H1 (cell line): Measurements from ENCODE around the gene PBX1. TPM values are rescaled to one million over a fixed set of nuclear protein-coding genes. Genes with fewer than 3 reads are reported as not detected.

Experiments used
- CTCF ChIA-PET: fragments of 300-600 bp; sonication (Branson Sonifier 250); formaldehyde crosslinking; loops from one replicate; lab custom pipeline; 2021; ENCODE audit not compliant: partially characterized antibody; lab: Charles Lee
- POLR2A ChIA-PET: fragments of 300-600 bp; sonication (Branson Sonifier 250); formaldehyde crosslinking; loops from one replicate; lab custom pipeline; 2021; ENCODE audit warnings: inconsistent platforms; ENCODE audit not compliant: partially characterized antibody; lab: Charles Lee
- DNase-seq, 2 experiments: peaks; one replicate each; pipeline versions ENCODE4 v3.0.0 to v3.0.0-alpha.2; 2010 to 2022; ENCODE audit warnings: low spot score in 2 of 2, low read depth in 1 of 2, mixed read lengths in 1 of 2
- FAIRE-seq: peaks from 2 replicates; lab custom pipeline; 2011; peaks lifted over from hg19 to GRCh38; lab: Jason Lieb, UNC
- H2AFZ ChIP-seq: 2 replicates; pipeline ENCODE4 v1.8.1; 2012; ENCODE audit warnings: low read length, inconsistent platforms
- H2AK5ac ChIP-seq: 2 replicates; pipeline ENCODE4 v1.6.1; 2013; ENCODE audit warnings: low read depth, low read length
- H2BK120ac ChIP-seq: replicated peaks from 2 replicates; pipeline ENCODE3; 2013; ENCODE audit warnings: low read depth, low read length, inconsistent platforms
- H2BK12ac ChIP-seq: 2 replicates; pipeline ENCODE4 v1.6.1; 2013; ENCODE audit warnings: low read depth, low read length
- H2BK15ac ChIP-seq: 2 replicates; pipeline ENCODE4 v1.6.1; 2013; ENCODE audit warnings: low read length
- H2BK20ac ChIP-seq: 2 replicates; pipeline ENCODE4 v1.6.1; 2013; ENCODE audit warnings: low read length
- H2BK5ac ChIP-seq: 2 replicates; pipeline ENCODE4 v1.6.1; 2013; ENCODE audit warnings: low read depth, low read length
- H3K14ac ChIP-seq: 2 replicates; pipeline ENCODE4 v1.6.1; 2013; ENCODE audit warnings: inconsistent platforms; ENCODE audit not compliant: insufficient read length
- H3K18ac ChIP-seq: 2 replicates; pipeline ENCODE4 v1.6.1; 2013; ENCODE audit warnings: low read length; ENCODE audit errors: extremely low read depth
- H3K23ac ChIP-seq: 2 replicates; pipeline ENCODE4 v1.6.1; 2013; ENCODE audit warnings: inconsistent platforms; ENCODE audit not compliant: insufficient read length
- H3K23me2 ChIP-seq: 2 replicates; pipeline ENCODE4 v1.6.1; 2013; ENCODE audit warnings: low read depth, low read length
- H3K27ac ChIP-seq: 2 replicates; pipeline ENCODE4 v1.6.1; 2011; ENCODE audit warnings: low read depth, low read length, inconsistent platforms
- H3K27me3 ChIP-seq, 4 experiments: replicated peaks in 1 of 4; 1 replicate in 1 of 4; 2 replicates in 3 of 4; pipeline versions ENCODE4 v1.6.1 to v1.8.1; 2011 to 2013; ENCODE audit warnings: low read length in 3 of 4, mild to moderate bottlenecking in 3 of 4, inconsistent platforms in 2 of 4, mixed read lengths in 2 of 4, moderate library complexity in 1 of 4; ENCODE audit not compliant: control insufficient read depth in 3 of 4, insufficient read depth in 3 of 4; ENCODE audit errors: extremely low read depth in 1 of 4
- H3K36me3 ChIP-seq, 4 experiments: 2 replicates each; pipeline versions ENCODE4 v1.6.1 to v1.8.1; 2011 to 2013; ENCODE audit warnings: mild to moderate bottlenecking in 4 of 4, low read length in 3 of 4, moderate library complexity in 2 of 4, control low read depth in 1 of 4, inconsistent platforms in 1 of 4; ENCODE audit not compliant: insufficient read depth in 4 of 4, control insufficient read depth in 2 of 4
- H3K4ac ChIP-seq: replicated peaks from 2 replicates; pipeline ENCODE3; 2013; ENCODE audit warnings: low read length, low read depth, mixed read lengths, inconsistent platforms; ENCODE audit not compliant: insufficient read length
- H3K4me1 ChIP-seq, 4 experiments: replicated peaks in 1 of 4; 1 replicate in 1 of 4; 2 replicates in 3 of 4; pipeline versions ENCODE4 v1.6.1 to v1.8.1; 2011 to 2013; ENCODE audit warnings: low read length in 3 of 4, inconsistent platforms in 2 of 4, mixed read lengths in 1 of 4; ENCODE audit not compliant: insufficient read depth in 4 of 4, control insufficient read depth in 3 of 4
- H3K4me2 ChIP-seq, 2 experiments: 2 replicates each; pipeline versions ENCODE4 v1.6.1 to v1.8.1; 2011 to 2013; ENCODE audit warnings: low read depth in 2 of 2, low read length in 2 of 2, control low read depth in 1 of 2, inconsistent platforms in 1 of 2, mild to moderate bottlenecking in 1 of 2; ENCODE audit not compliant: insufficient read depth in 1 of 2
- H3K4me3 ChIP-seq, 4 experiments: fragments of 200-600, 300-600 bp in 1 of 4; sonication (generic), shearing (Covaris generic), sonication (Bioruptor Twin) in 1 of 4; 2 replicates each; pipeline versions ENCODE4 v1.5.1 to v1.8.1; 2011 to 2016; ENCODE audit warnings: low read length in 4 of 4, low read depth in 3 of 4, control low read depth in 2 of 4, inconsistent platforms in 2 of 4, mild to moderate bottlenecking in 2 of 4, mixed read lengths in 1 of 4, moderate library complexity in 1 of 4; ENCODE audit not compliant: insufficient read depth in 2 of 4; ENCODE audit errors: extremely low read depth in 1 of 4
- H3K56ac ChIP-seq: replicated peaks from 2 replicates; pipeline ENCODE3; 2013; ENCODE audit warnings: low read depth, mild to moderate bottlenecking, mixed read lengths, low read length, inconsistent platforms; ENCODE audit not compliant: insufficient read length
- H3K79me1 ChIP-seq: 2 replicates; pipeline ENCODE4 v1.6.1; 2013; ENCODE audit warnings: low read depth, low read length, control low read depth
- H3K79me2 ChIP-seq, 2 experiments: 2 replicates each; pipeline versions ENCODE4 v1.6.1 to v1.8.1; 2012 to 2013; ENCODE audit warnings: low read length in 2 of 2, mild to moderate bottlenecking in 2 of 2, inconsistent platforms in 1 of 2; ENCODE audit not compliant: insufficient read depth in 2 of 2, control insufficient read depth in 1 of 2
- H3K9ac ChIP-seq, 4 experiments: replicated peaks in 1 of 4; 1 replicate in 1 of 4; 2 replicates in 3 of 4; pipeline versions ENCODE4 v1.6.1 to v1.8.1; 2011 to 2013; ENCODE audit warnings: low read depth in 3 of 4, low read length in 3 of 4, control low read depth in 2 of 4, mild to moderate bottlenecking in 2 of 4, moderate library complexity in 2 of 4, inconsistent platforms in 1 of 4; ENCODE audit errors: extremely low read depth in 1 of 4
- H3K9me3 ChIP-seq, 2 experiments: 2 replicates each; pipeline versions ENCODE4 v1.6.1 to v1.8.1; 2012 to 2013; ENCODE audit warnings: mild to moderate bottlenecking in 2 of 2, moderate library complexity in 2 of 2, control low read depth in 1 of 2, inconsistent platforms in 1 of 2, low read depth in 1 of 2, low read length in 1 of 2, mixed read lengths in 1 of 2; ENCODE audit not compliant: insufficient read depth in 2 of 2
- H4K20me1 ChIP-seq, 2 experiments: replicated peaks in 1 of 2; 2 replicates each; pipeline versions ENCODE3 to v1.8.1; 2011 to 2013; ENCODE audit warnings: inconsistent platforms in 2 of 2, low read length in 2 of 2, mild to moderate bottlenecking in 1 of 2; ENCODE audit not compliant: insufficient read depth in 2 of 2, control insufficient read depth in 1 of 2
- H4K5ac ChIP-seq: 2 replicates; pipeline ENCODE4 v1.6.1; 2013; ENCODE audit warnings: low read length, low read depth, mixed read lengths, inconsistent platforms; ENCODE audit not compliant: insufficient read length
- H4K8ac ChIP-seq: 2 replicates; pipeline ENCODE4 v1.8.0; 2013; ENCODE audit warnings: mild to moderate bottlenecking, moderate library complexity, low read length, inconsistent platforms; ENCODE audit not compliant: insufficient read depth; ENCODE audit errors: extremely low read depth
- H4K91ac ChIP-seq: replicated peaks from 2 replicates; pipeline ENCODE3; 2013; ENCODE audit warnings: low read length, mixed read lengths, inconsistent platforms; ENCODE audit not compliant: insufficient read length
- BRCA1 ChIP-seq: IDR thresholded peaks from 2 replicates; pipeline ENCODE4 v1.6.1; 2012; ENCODE audit warnings: low read depth, low read length, improper control_type of control experiment
- EP300 ChIP-seq, 2 experiments: IDR thresholded peaks; 1 replicate in 1 of 2; 2 replicates in 1 of 2; pipeline ENCODE4 v1.6.1; 2011 to 2012; ENCODE audit warnings: low read depth in 2 of 2, low read length in 2 of 2, mild to moderate bottlenecking in 2 of 2, borderline replicate concordance in 1 of 2, inconsistent platforms in 1 of 2, moderate library complexity in 1 of 2
- GABPA ChIP-seq: IDR thresholded peaks from 2 replicates; pipeline ENCODE4 v1.6.1; 2011; ENCODE audit warnings: mild to moderate bottlenecking, low read length, moderate library complexity, borderline replicate concordance; ENCODE audit not compliant: insufficient read depth
- RAD21 ChIP-seq, 2 experiments: IDR thresholded peaks in 1 of 2; conservative IDR thresholded peaks in 1 of 2; 2 replicates each; pipeline ENCODE4 v1.6.1; 2011; ENCODE audit warnings: low read depth in 2 of 2, low read length in 2 of 2, improper control_type of control experiment in 1 of 2, inconsistent platforms in 1 of 2, mild to moderate bottlenecking in 1 of 2, moderate library complexity in 1 of 2
- TBP ChIP-seq: IDR thresholded peaks from 2 replicates; pipeline ENCODE4 v1.6.1; 2011; ENCODE audit warnings: low read depth, low read length, improper control_type of control experiment
- ZNF274 ChIP-seq: IDR thresholded peaks from 2 replicates; pipeline ENCODE4 v1.7.0; 2012; ENCODE audit warnings: low read length, borderline replicate concordance; ENCODE audit errors: extremely low read depth
- WGBS, 2 experiments: shearing (Covaris generic) in 1 of 2; methylation state at CpG; one replicate each; pipeline versions ENCODE4 v1.1.6 to v1.1.7; 2013 to 2015; ENCODE audit warnings: low lambda C conversion rate in 2 of 2, mixed read lengths in 2 of 2, inconsistent platforms in 1 of 2, low coverage in 1 of 2, missing lambda C conversion rate in 1 of 2; ENCODE audit not compliant: insufficient replicate concordance in 2 of 2, insufficient coverage in 1 of 2, insufficient read length in 1 of 2; ENCODE audit errors: extremely low coverage in 1 of 2, missing lambda C conversion rate in 1 of 2; 5-methylcytosine and 5-hydroxymethylcytosine counted together
- polyA plus RNA-seq, 7 experiments: library from polyadenylated mRNA; depleted of rRNA in 3 of 7; stranded (reverse) in 5 of 7; unstranded in 2 of 7; fragments of >200 nt in 5 of 7; fragments of 200-250 nt in 2 of 7; gene quantifications; 1 replicate in 5 of 7; 2 replicates in 1 of 7; 4 replicates in 1 of 7; pipeline versions ENCODE4 v1.2.1 to v1.2.3, GENCODE V29; 2011 to 2013; ENCODE audit warnings: missing spikeins in 2 of 7, mixed read lengths in 2 of 7
- total RNA-seq: library from RNA; stranded (reverse); fragmentation: NEBNext Ultra II Directional; extraction: Animal tissue kit (Norgen Biotek cat#: 25700); gene quantifications from 2 replicates; pipeline ENCODE4 v1.2.1, GENCODE V29; 2021
- TF ChIP-seq, protein P1 (sequence below): IDR thresholded peaks from 2 replicates; pipeline ENCODE4 v1.6.1; 2012; ENCODE audit warnings: inconsistent platforms

Gene PBX1
- total and polyA plus RNA-seq, 2 of the 8 experiments (the other 6 are each of a cell fraction or from before 2014, with no cell fraction given) = 87.4 to 124 TPM

DNA sequence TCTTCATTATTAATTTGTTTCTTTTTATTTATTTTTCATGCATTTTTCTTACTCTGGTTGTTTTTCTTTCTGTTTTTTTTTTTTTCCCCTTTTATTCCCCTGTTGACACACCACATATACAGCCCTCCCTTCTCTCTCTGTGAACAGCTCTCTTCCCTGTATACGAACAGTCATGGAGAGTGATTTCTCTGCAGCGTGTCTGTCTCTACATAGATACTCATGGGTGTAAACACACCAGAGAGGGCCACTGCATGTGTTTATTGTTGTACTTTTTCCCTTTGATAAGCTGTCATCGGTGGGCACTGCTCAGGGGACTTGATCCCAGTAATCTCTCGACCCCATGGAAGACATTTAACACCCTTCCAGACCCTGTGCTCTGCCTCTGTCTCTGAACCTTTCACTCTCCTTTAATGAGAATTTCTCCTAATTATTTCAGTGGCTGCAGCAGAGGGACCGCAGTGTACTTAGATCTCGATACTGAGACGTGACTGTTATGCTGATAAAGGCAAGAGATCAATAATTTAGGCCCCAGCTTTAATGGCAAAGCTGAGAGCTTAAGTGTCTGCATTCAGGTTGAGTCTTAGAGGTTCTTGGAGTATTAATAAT lies 113.1 kb downstream of the PBX1 start:
- no peaks in the 10 kb centered on the region for H3K27me3 ChIP-seq
- 87% methylated on average over 7 of the region's 7 CpGs; no CpG with 5 or more reads in 1 of the 2 experiments for WGBS, 2 experiments
- H2BK5ac ChIP-seq = no peak overlapping the region

More for the DNA sequence above, 113.1 kb downstream of the PBX1 start:
- TF ChIP-seq BRCA1 (no peak), RAD21 (IDR thresholded peaks at IDR 0.05 in 1 of 2, conservative IDR thresholded peaks at IDR 0.05 in 1 of 2; ENCODE audit: low read depth in 2 of 2, low read length in 2 of 2) (no peak), GABPA (no peak), ZNF274 (no peak), TBP (no peak), EP300 (IDR thresholded peaks at IDR 0.05; ENCODE audit: borderline replicate concordance in 1 of 2, low read depth in 2 of 2, low read length in 2 of 2) (no peak)
- TF ChIP-seq, protein P1, sequence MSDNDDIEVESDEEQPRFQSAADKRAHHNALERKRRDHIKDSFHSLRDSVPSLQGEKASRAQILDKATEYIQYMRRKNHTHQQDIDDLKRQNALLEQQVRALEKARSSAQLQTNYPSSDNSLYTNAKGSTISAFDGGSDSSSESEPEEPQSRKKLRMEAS = no peak
- ChIA-PET CTCF (interaction anchor here (0.9 to 5.9 kb wide), 15 partner anchors 11 to 1110 kb away, joined by 3 to 56 read pairs (median 7); no protein-coding TSS in a partner anchor), POLR2A (interaction anchor here (0.6 kb wide), 1 partner anchor 40 kb away, joined by 3 read pairs; no protein-coding TSS in a partner anchor)
- Histone ChIP-seq H2BK12ac (no peak overlapping the region), H3K18ac (no peak overlapping the region), H2AFZ (no peak overlapping the region), H3K4me1 (peaks cover 5 to 22% (median 17%) of the 10 kb centered on the region in 4 experiments; a peak in 5 of 7 replicates), H3K23me2 (no peaks in the 10 kb centered on the region), H2BK120ac (no peak overlapping the region), H3K4ac (no peak overlapping the region), H2AK5ac (no peak overlapping the region), H2BK20ac (no peak overlapping the region), H3K9ac (no peak overlapping the region), H4K91ac (no peak overlapping the region), H3K56ac (no peak overlapping the region), H2BK15ac (no peak overlapping the region), H4K5ac (no peak overlapping the region), H3K79me1 (peaks cover 16% of the 10 kb centered on the region), H4K20me1 (peaks cover 7 to 10% of the 10 kb centered on the region in 2 experiments), H3K14ac (no peak overlapping the region), H3K79me2 (peaks cover 14 to 94% of the 10 kb centered on the region in 2 experiments), H3K4me3 (no peak overlapping the region), H3K36me3 (0 out of 8 replicates have a peak, but pooled peaks cover 0 to 3% (median 0%) of the 10 kb centered on the region in 4 experiments), H3K27ac (no peak overlapping the region), H3K4me2 (peak overlapping the region in 1 of 2 experiments; percentile 54; a peak in 1 of 4 replicates), H3K9me3 (no peaks in the 10 kb centered on the region), H4K8ac (no peak overlapping the region), H3K23ac (no peak overlapping the region)
- FAIRE-seq (no peak), DNase-seq (no peak)
